ENCODE measurements around the gene SLC34A2.

The SLC34A2 gene

GRCh38 chr4:25696409-25696808 lies 40.8 kb downstream of the SLC34A2 start:
- TF ChIP-seq SIN3A (IDR thresholded peaks at IDR 0.05; ENCODE audit: borderline replicate concordance, insufficient read depth, low read length) (no peak), FOXP2 (optimal IDR thresholded peaks at IDR 0.05; ENCODE audit: borderline replicate concordance, extremely low read depth, extremely low read length, insufficient read depth) (no peak), TAF1 (IDR thresholded peaks at IDR 0.05; ENCODE audit: borderline replicate concordance, insufficient read depth, low read length) (no peak), REST (IDR thresholded peaks at IDR 0.05; ENCODE audit: insufficient read depth in 1 of 2, low read depth in 2 of 2, low read length in 2 of 2) (no peak), POLR2AphosphoS5 (IDR thresholded peaks at IDR 0.05; ENCODE audit: low read depth, low read length) (no peak)

- TF ChIP-seq REST (IDR thresholded peaks at IDR 0.05; ENCODE audit: insufficient read depth in 1 of 2, low read depth in 2 of 2, low read length in 2 of 2) (no peak), SIN3A (IDR thresholded peaks at IDR 0.05; ENCODE audit: borderline replicate concordance, insufficient read depth, low read length) (no peak), TAF1 (IDR thresholded peaks at IDR 0.05; ENCODE audit: borderline replicate concordance, insufficient read depth, low read length) (no peak), POLR2AphosphoS5 (IDR thresholded peaks at IDR 0.05; ENCODE audit: low read depth, low read length) (no peak), FOXP2 (optimal IDR thresholded peaks at IDR 0.05; ENCODE audit: borderline replicate concordance, extremely low read depth, extremely low read length, insufficient read depth) (no peak)
These were observed 41.9 kb downstream of the SLC34A2 start for GRCh38 chr4:25697516-25697915.

- TF ChIP-seq TAF1 (IDR thresholded peaks at IDR 0.05; ENCODE audit: borderline replicate concordance, insufficient read depth, low read length) (no peak), REST (IDR thresholded peaks at IDR 0.05; ENCODE audit: insufficient read depth in 1 of 2, low read depth in 2 of 2, low read length in 2 of 2) (no peak), POLR2AphosphoS5 (IDR thresholded peaks at IDR 0.05; ENCODE audit: low read depth, low read length) (no peak), SIN3A (IDR thresholded peaks at IDR 0.05; ENCODE audit: borderline replicate concordance, insufficient read depth, low read length) (no peak), FOXP2 (optimal IDR thresholded peaks at IDR 0.05; ENCODE audit: borderline replicate concordance, extremely low read depth, extremely low read length, insufficient read depth) (no peak)
These were observed 45.0 kb downstream of the SLC34A2 start for GRCh38 chr4:25700661-25701060.

- no peak for TF ChIP-seq SIN3A (IDR thresholded peaks at IDR 0.05; ENCODE audit: borderline replicate concordance, insufficient read depth, low read length)
- no peak for TF ChIP-seq FOXP2 (optimal IDR thresholded peaks at IDR 0.05; ENCODE audit: borderline replicate concordance, extremely low read depth, extremely low read length, insufficient read depth)
- TF ChIP-seq TAF1 (IDR thresholded peaks at IDR 0.05; ENCODE audit: borderline replicate concordance, insufficient read depth, low read length) = no peak
- no peak for TF ChIP-seq POLR2AphosphoS5 (IDR thresholded peaks at IDR 0.05; ENCODE audit: low read depth, low read length)
- TF ChIP-seq REST (IDR thresholded peaks at IDR 0.05; ENCODE audit: insufficient read depth in 1 of 2, low read depth in 2 of 2, low read length in 2 of 2) = no peak
These were observed 47.2 kb downstream of the SLC34A2 start for GRCh38 chr4:25702848-25703247.

Measured in PFSK-1 (cell line).